K562 (cell line): ENCODE measurements around the gene GZMM. TPM values are rescaled to one million over a fixed set of nuclear protein-coding genes. Genes with fewer than 3 reads are reported as not detected.

ENCODE experiments used
- BCLAF1 ChIP-seq, 2 experiments: fragments of 450-650 bp in 1 of 2; IDR thresholded peaks; 2 replicates each; pipeline ENCODE4 v1.6.1; 2011 to 2017; ENCODE audit warnings: low read depth in 2 of 2, antibody characterized with exemption in 1 of 2, borderline replicate concordance in 1 of 2, low read length in 1 of 2, mild to moderate bottlenecking in 1 of 2, mixed read lengths in 1 of 2; ENCODE audit not compliant: control insufficient read depth in 1 of 2
- BDP1 ChIP-seq: IDR thresholded peaks from 3 replicates; pipeline ENCODE4 v1.6.1; 2011; ENCODE audit not compliant: insufficient read length, insufficient read depth
- CCNT2 ChIP-seq: IDR thresholded peaks from 2 replicates; pipeline ENCODE4 v1.6.1; 2011; ENCODE audit warnings: borderline replicate concordance, low read depth, mild to moderate bottlenecking, moderate library complexity, mixed read lengths, low read length; ENCODE audit not compliant: insufficient read length; ENCODE audit errors: extremely low read depth
- HMG20B ChIP-seq: fragments of 250-450 bp; sonication (Bioruptor Pico); IDR thresholded peaks from 2 replicates; pipeline ENCODE4 v1.5.0; 2021; ENCODE audit warnings: mild to moderate bottlenecking
- HNRNPK ChIP-seq: fragments of 200-400 bp; formaldehyde crosslinking; IDR thresholded peaks from one replicate; pipeline ENCODE4 v1.6.1; 2018; ENCODE audit warnings: mild to moderate bottlenecking, low read depth, low read length; ENCODE audit not compliant: poor library complexity, severe bottlenecking
- HOXB6 ChIP-seq: fragments of 250-450 bp; sonication (Bioruptor Pico); IDR thresholded peaks from 2 replicates; pipeline ENCODE4 v1.5.1; 2022; ENCODE audit warnings: mild to moderate bottlenecking, borderline replicate concordance
- KAT7 ChIP-seq: sonication (generic); formaldehyde crosslinking; IDR thresholded peaks from 2 replicates; pipeline ENCODE4 v1.8.0; 2022; ENCODE audit warnings: missing genetic modification reagents, mild to moderate bottlenecking, borderline replicate concordance
- MAFG ChIP-seq: fragments of 450-650 bp; conservative IDR thresholded peaks from 2 replicates; pipeline ENCODE4 v1.6.1; 2016; ENCODE audit warnings: missing genetic modification characterization, missing compliant biosample characterization
- MCM2 ChIP-seq: fragments of 450-650 bp; IDR thresholded peaks from 2 replicates; pipeline ENCODE4 v1.6.1; 2017; ENCODE audit warnings: low read depth, mild to moderate bottlenecking
- MCM3 ChIP-seq: fragments of 450-650 bp; IDR thresholded peaks from 2 replicates; pipeline ENCODE4 v1.6.1; 2016
- SPI1 ChIP-seq: IDR thresholded peaks from 2 replicates; pipeline ENCODE4 v1.6.1; 2011; ENCODE audit warnings: low read depth, low read length, control low read depth, borderline replicate concordance
- ZNF232 ChIP-seq: sonication (generic); formaldehyde crosslinking; IDR thresholded peaks from 2 replicates; pipeline ENCODE4 v1.8.0; 2022; ENCODE audit warnings: mild to moderate bottlenecking, missing genetic modification reagents
- ZNF407 ChIP-seq: fragments of 450-650 bp; IDR thresholded peaks from 2 replicates; pipeline ENCODE4 v1.6.1; 2016; ENCODE audit warnings: low read depth
- ZNF764 ChIP-seq: fragments of 250-450 bp; sonication (Bioruptor Pico); IDR thresholded peaks from 2 replicates; pipeline ENCODE4 v1.4.0; 2020; ENCODE audit warnings: low read depth, mild to moderate bottlenecking, moderate library complexity
- ZNF766 ChIP-seq: fragments of 200-800 bp; sonication (Bioruptor generic); conservative IDR thresholded peaks from 2 replicates; pipeline ENCODE4 v1.6.1; 2016; ENCODE audit warnings: missing genetic modification characterization, missing compliant biosample characterization
- polyA plus RNA-seq, 8 experiments: library from polyadenylated mRNA; depleted of rRNA in 4 of 8; stranded (reverse) in 5 of 8; unstranded in 3 of 8; fragments of >200 nt; fragmentation: Nextera tagmentation in 2 of 8; fragmentation: Illumina TruSeq in 1 of 8; extraction: Ambion mirVana in 2 of 8; extraction: Trizol in 1 of 8; gene quantifications; 2 replicates each; pipeline versions ENCODE4 v1.2.1 to v1.2.3, GENCODE V29; 2011 to 2014; ENCODE audit warnings: inconsistent platforms in 1 of 8, missing spikeins in 1 of 8
- total RNA-seq, 7 experiments: library from RNA; depleted of rRNA in 6 of 7; stranded (reverse); fragments of >200 nt in 6 of 7; fragmentation: Illumina TruSeq in 2 of 7; extraction: Trizol in 2 of 7; gene quantifications; 2 replicates each; pipeline versions ENCODE4 v1.2.1 to v1.2.3, GENCODE V29; 2011 to 2021; ENCODE audit warnings: low replicate concordance in 1 of 7

GZMM gene
- total and polyA plus RNA-seq, 9 of the 15 experiments (the other 6 are each of a cell fraction or from before 2014, with no cell fraction given), result 0.08 to 2.6 (median 0.70) TPM; not detected in 2

GRCh38 chr19:574658-575526, 31.0 kb downstream of the GZMM start (continued):
- TF ChIP-seq HOXB6 (CRISPR knock-in tag) (no peak), HNRNPK (no peak), MCM2 (no peak), HMG20B (no peak), KAT7 (CRISPR knock-in tag) (no peak), BDP1 (no peak), ZNF764 (CRISPR knock-in tag) (no peak), ZNF232 (CRISPR knock-in tag) (no peak), ZNF407 (no peak), MCM3 (no peak), SPI1 (no peak), BCLAF1 (IDR thresholded peaks at IDR 0.05; ENCODE audit: borderline replicate concordance in 1 of 2, control insufficient read depth in 1 of 2, low read depth in 2 of 2, low read length in 1 of 2) (no peak; a peak in 1 of 4 replicates), ZNF766 (peak; percentile 91), MAFG (tag) (no peak), CCNT2 (peak; percentile 99)
